GM21619 (cell line): ENCODE measurements around the gene MAP3K8.

Source experiments
- ATAC-seq: cut with Tn5 transposase; IDR thresholded peaks from one replicate; pipeline ENCODE4 v1.9.1; 2021; ENCODE audit not compliant: unreplicated experiment

The MAP3K8 gene

GRCh38 chr10:30488316-30488715 is 54.3 kb downstream of the MAP3K8 start:
- ATAC-seq: no peak

GRCh38 chr10:30489346-30489745 is 55.4 kb downstream of the MAP3K8 start:
- ATAC-seq: no peak

- ATAC-seq: no peak
Measured at GRCh38 chr10:30490289-30491000, 56.5 kb downstream of the MAP3K8 start.

GRCh38 chr10:30491204-30491915 is 57.4 kb downstream of the MAP3K8 start:
- no peak for ATAC-seq

- ATAC-seq: no peak
Measured at GRCh38 chr10:30491916-30492515, 58.0 kb downstream of the MAP3K8 start.

GRCh38 chr10:30493609-30494530 is 59.9 kb downstream of the MAP3K8 start:
- no peak for ATAC-seq

GRCh38 chr10:30494558-30494957 is 60.6 kb downstream of the MAP3K8 start:
- ATAC-seq: no peak

GRCh38 chr10:30495687-30496086 is 61.7 kb downstream of the MAP3K8 start:
- no peak for ATAC-seq

GRCh38 chr10:30499816-30500215 is 65.8 kb downstream of the MAP3K8 start:
- no peak for ATAC-seq

- no peak for ATAC-seq
Measured at GRCh38 chr10:30500534-30500933, 66.5 kb downstream of the MAP3K8 start.

GRCh38 chr10:30500963-30501504 is 67.0 kb downstream of the MAP3K8 start:
- ATAC-seq: no peak

GRCh38 chr10:30502266-30503060 is 68.5 kb downstream of the MAP3K8 start:
- ATAC-seq: peak; percentile 74

- no peak for ATAC-seq
Measured at GRCh38 chr10:30503700-30504266, 69.8 kb downstream of the MAP3K8 start.

GRCh38 chr10:30505543-30506298 is 71.7 kb downstream of the MAP3K8 start:
- ATAC-seq: no peak

GRCh38 chr10:30509508-30509907 is 75.5 kb downstream of the MAP3K8 start:
- no peak for ATAC-seq

- peak; percentile 91 for ATAC-seq
Measured at GRCh38 chr10:30510184-30510931, 76.4 kb downstream of the MAP3K8 start.

- peak; percentile 44 for ATAC-seq
Measured at GRCh38 chr10:30510932-30511700, 77.1 kb downstream of the MAP3K8 start.
